MM.1S (cell line): Measurements from ENCODE around the gene GAB2.

ENCODE experiments used
- CTCF ChIP-seq: fragments of 300-600 bp; sonication (generic); IDR thresholded peaks from 2 replicates; pipeline ENCODE4 v1.5.1; 2016; ENCODE audit warnings: antibody characterized with exemption, low read length, mixed read lengths
- EZH2 ChIP-seq: fragments of 300-600 bp; sonication (generic); optimal IDR thresholded peaks from 2 replicates; pipeline ENCODE3; 2017; ENCODE audit warnings: low read depth, mild to moderate bottlenecking, antibody characterized with exemption, low read length, mixed read lengths

DNA sequence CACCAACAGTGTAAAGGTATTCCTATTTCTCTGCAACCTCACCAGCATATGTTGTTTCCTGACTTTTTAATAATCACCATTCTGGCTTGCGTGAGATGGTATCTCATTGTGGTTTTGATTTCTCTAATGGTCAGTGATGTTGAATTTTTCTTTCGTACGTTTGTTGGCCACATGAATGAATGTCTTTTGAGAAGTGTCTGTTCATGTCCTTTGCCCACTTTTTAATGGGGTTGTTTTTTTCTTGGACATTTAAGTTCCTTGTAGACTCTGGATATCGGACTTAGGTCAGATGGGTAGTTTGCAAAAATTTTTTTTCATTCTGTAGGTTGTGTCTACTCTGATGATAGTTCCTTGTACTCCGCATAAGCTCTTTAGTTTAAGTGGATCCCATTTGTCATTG, 206.1 kb downstream of the GAB2 start:
- TF ChIP-seq CTCF (no peak), EZH2 (no peak)
